B cell (primary cell): ENCODE measurements around the gene TOPAZ1. TPM values are rescaled to one million over a fixed set of nuclear protein-coding genes. Genes with fewer than 3 reads are reported as not detected.

Experiments used
- ATAC-seq: fragments of 200-7000 bp; cut with Tn5 transposase; one replicate; pipeline ENCODE4 v1.10.0; 2021; ENCODE audit warnings: low read depth, mild to moderate bottlenecking, moderate number of reproducible peaks, moderate library complexity
- CTCF ChIA-PET: fragments of 350-600 bp; sonication (Branson Sonifier 250); formaldehyde crosslinking; loops from one replicate; lab custom pipeline; 2021; ENCODE audit warnings: antibody characterized with exemption, inconsistent platforms; lab: Charles Lee
- POLR2A ChIA-PET: fragments of 350-600 bp; sonication (Branson Sonifier 250); formaldehyde crosslinking; loops from one replicate; lab custom pipeline; 2021; ENCODE audit warnings: antibody characterized with exemption; lab: Charles Lee
- DNase-seq: peaks from one replicate; pipeline ENCODE4 v3.0.0; 2013
- H2AFZ ChIP-seq: 2 replicates; pipeline ENCODE4 v1.6.1; 2012; ENCODE audit warnings: mild to moderate bottlenecking, low read depth, low read length; ENCODE audit not compliant: insufficient read depth, poor library complexity, severe bottlenecking
- H3K27ac ChIP-seq, 2 donors: 1 replicate in 1 of 2; 2 replicates in 1 of 2; pipeline ENCODE4 v1.5.1; 2012 to 2013; ENCODE audit warnings: low read length in 2 of 2, mild to moderate bottlenecking in 2 of 2, moderate library complexity in 1 of 2
- H3K27me3 ChIP-seq, 4 experiments: fragments of 200-600 bp in 1 of 4; sonication (generic) in 1 of 4; replicated peaks in 1 of 4; 1 replicate in 2 of 4; 2 replicates in 2 of 4; pipeline versions ENCODE4 v1.6.1 to v1.7.0; 2013 to 2016; ENCODE audit warnings: low read length in 3 of 4, mild to moderate bottlenecking in 2 of 4, mixed read lengths in 1 of 4, moderate library complexity in 1 of 4; ENCODE audit not compliant: insufficient read depth in 4 of 4, control insufficient read depth in 3 of 4; ENCODE audit errors: control extremely low read depth in 1 of 4
- H3K36me3 ChIP-seq, 2 experiments: replicated peaks in 1 of 2; 1 replicate in 1 of 2; 2 replicates in 1 of 2; pipeline versions ENCODE4 v1.6.1 to v1.7.1; 2013; ENCODE audit warnings: low read length in 1 of 2; ENCODE audit not compliant: insufficient read depth in 2 of 2, control insufficient read depth in 1 of 2; ENCODE audit errors: control extremely low read depth in 1 of 2, extremely low read depth in 1 of 2
- H3K4me1 ChIP-seq, 2 donors: fragments of 200-600 bp in 1 of 2; sonication (generic) in 1 of 2; 1 replicate in 1 of 2; 2 replicates in 1 of 2; pipeline versions ENCODE4 v1.5.1 to v1.6.1; 2013 to 2017; ENCODE audit warnings: low read length in 2 of 2; ENCODE audit not compliant: control insufficient read depth in 2 of 2, insufficient read depth in 2 of 2
- H3K4me2 ChIP-seq: replicated peaks from 2 replicates; pipeline ENCODE3; 2012; ENCODE audit warnings: mild to moderate bottlenecking, low read depth, low read length; ENCODE audit not compliant: poor library complexity, severe bottlenecking
- H3K4me3 ChIP-seq, 5 experiments: fragments of 200-600 bp in 1 of 5; sonication (generic) in 1 of 5; 1 replicate in 3 of 5; 2 replicates in 2 of 5; pipeline versions ENCODE4 v1.5.1 to v1.7.0; 2011 to 2016; ENCODE audit warnings: low read length in 4 of 5, mild to moderate bottlenecking in 4 of 5, low read depth in 2 of 5, control low read depth in 1 of 5, moderate library complexity in 1 of 5; ENCODE audit not compliant: insufficient read depth in 1 of 5; ENCODE audit errors: control extremely low read depth in 1 of 5, extremely low read depth in 1 of 5
- H3K79me2 ChIP-seq: fragments of 200-600 bp; sonication (generic); one replicate; pipeline ENCODE4 v1.6.0; 2016; ENCODE audit warnings: low read length; ENCODE audit not compliant: control insufficient read depth, insufficient read depth
- H3K9ac ChIP-seq: fragments of 200-600 bp; sonication (generic); 2 replicates; pipeline ENCODE4 v1.6.1; 2017; ENCODE audit warnings: mild to moderate bottlenecking, low read length, moderate library complexity
- H3K9me3 ChIP-seq, 3 donors: one replicate each; pipeline versions ENCODE4 v1.6.1 to v1.7.1; 2013; ENCODE audit warnings: low read length in 2 of 3; ENCODE audit not compliant: control insufficient read depth in 2 of 3, insufficient read depth in 1 of 3; ENCODE audit errors: control extremely low read depth in 1 of 3
- H4K20me1 ChIP-seq: 2 replicates; pipeline ENCODE4 v1.6.0; 2012; ENCODE audit warnings: mild to moderate bottlenecking, low read length; ENCODE audit not compliant: insufficient read depth, control insufficient read depth, poor library complexity, severe bottlenecking
- H3K27ac Mint-ChIP-seq: one replicate; pipeline ENCODE4 v1.8.0; 2021; ENCODE audit warnings: mixed read lengths
- H3K27me3 Mint-ChIP-seq: one replicate; pipeline ENCODE4 v1.8.0; 2021; ENCODE audit warnings: mixed read lengths
- H3K4me1 Mint-ChIP-seq: one replicate; pipeline ENCODE4 v1.8.0; 2021; ENCODE audit warnings: mixed read lengths
- H3K4me3 Mint-ChIP-seq: one replicate; pipeline ENCODE4 v1.8.0; 2021; ENCODE audit warnings: mixed read lengths
- H3K9me3 Mint-ChIP-seq: one replicate; pipeline ENCODE4 v1.8.0; 2022; ENCODE audit warnings: mixed read lengths; ENCODE audit not compliant: insufficient read depth
- CTCF ChIP-seq: fragments of 200-600 bp; IDR thresholded peaks from one replicate; pipeline ENCODE4 v1.8.0; 2022; ENCODE audit warnings: antibody characterized with exemption, mild to moderate bottlenecking
- EZH2 ChIP-seq: IDR thresholded peaks from 2 replicates; pipeline ENCODE4 v1.6.1; 2012; ENCODE audit warnings: borderline replicate concordance, low read depth, mild to moderate bottlenecking, moderate library complexity, low read length; ENCODE audit not compliant: insufficient read depth, poor library complexity, severe bottlenecking
- WGBS: methylation state at CpG from one replicate; pipeline ENCODE4 v1.1.5; 2013; ENCODE audit warnings: missing lambda C conversion rate; ENCODE audit not compliant: insufficient coverage; 5-methylcytosine and 5-hydroxymethylcytosine counted together
- intact Hi-C: fragments of 100-400 bp; cut with micrococcal nuclease; formaldehyde crosslinking; loops from one replicate; pipeline ENCODE4 v1.10.0; 2022
- polyA plus RNA-seq: library from polyadenylated mRNA; depleted of rRNA; stranded (reverse); fragments of >200 nt; gene quantifications from 2 replicates; pipeline ENCODE4 v1.2.3, GENCODE V29; 2012
- total RNA-seq, 2 donors: library from RNA; stranded (reverse); fragments of 120-200 nt in 1 of 2; gene quantifications; 1 replicate in 1 of 2; 2 replicates in 1 of 2; pipeline versions ENCODE4 v1.2.3 to v1.2.4, GENCODE V29; 2013 to 2022

TOPAZ1 gene
- total and polyA plus RNA-seq, 2 donors (not counting 1 experiment from before 2014, with no cell fraction given), result not detected

- H3K4me2 ChIP-seq, result no peak overlapping the region
- TF ChIP-seq CTCF, result no peak
- TF ChIP-seq EZH2, result no peak
- POLR2A ChIA-PET, result no interaction called here
- no peaks in the 10 kb centered on the region for H3K4me1 ChIP-seq
- H4K20me1 ChIP-seq, result no peaks in the 10 kb centered on the region
- no peak overlapping the region for H3K4me3 ChIP-seq
- peaks cover 11% of the 10 kb centered on the region for H3K27me3 Mint-ChIP-seq
- H3K27ac ChIP-seq, result no peak overlapping the region
- H3K79me2 ChIP-seq, result no peaks in the 10 kb centered on the region
- intact Hi-C loops, result loop anchor here (5.0 kb wide), 1 partner anchor 188 kb away; no protein-coding TSS in a partner anchor
- H2AFZ ChIP-seq, result no peak overlapping the region
- no peaks in the 10 kb centered on the region for H3K9me3 Mint-ChIP-seq
- no peak overlapping the region for H3K4me3 Mint-ChIP-seq
- H3K4me1 Mint-ChIP-seq, result no peaks in the 10 kb centered on the region
- no peaks in the 10 kb centered on the region for H3K27me3 ChIP-seq
- H3K9me3 ChIP-seq, result no peaks in the 10 kb centered on the region
- H3K27ac Mint-ChIP-seq, result no peak overlapping the region
- H3K9ac ChIP-seq, result no peak overlapping the region
- H3K36me3 ChIP-seq, result no peaks in the 10 kb centered on the region
- CTCF ChIA-PET, result interaction anchor here (1.2 to 3.8 kb wide), 6 partner anchors 11 to 590 kb away, joined by 3 to 27 read pairs (median 4); partner anchors contain the start of gene TCAIM
- DNase-seq (no peak), ATAC-seq (no peak)
Observed at GRCh38 chr3:44324584-44324983, 82.9 kb downstream of the TOPAZ1 start.

- Mint-ChIP-seq H3K27me3 (peaks cover 11% of the 10 kb centered on the region), H3K4me3 (no peak overlapping the region), H3K4me1 (no peaks in the 10 kb centered on the region), H3K27ac (no peak overlapping the region), H3K9me3 (no peaks in the 10 kb centered on the region)
- no peak overlapping the region for H3K4me3 ChIP-seq
- no peaks in the 10 kb centered on the region for H3K79me2 ChIP-seq
- TF ChIP-seq CTCF (no peak), EZH2 (no peak)
- CTCF ChIA-PET, result interaction anchor here (0.7 kb wide), 1 partner anchor 394 kb away, joined by 3 read pairs; no protein-coding TSS in a partner anchor
- no peak overlapping the region for H2AFZ ChIP-seq
- H3K36me3 ChIP-seq, result no peaks in the 10 kb centered on the region
- no peaks in the 10 kb centered on the region for H3K9me3 ChIP-seq
- no peak overlapping the region for H3K4me2 ChIP-seq
- H3K27me3 ChIP-seq, result no peaks in the 10 kb centered on the region
- POLR2A ChIA-PET, result no interaction called here
- no peak overlapping the region for H3K9ac ChIP-seq
- H3K27ac ChIP-seq, result no peak overlapping the region
- no peak for ATAC-seq
- H4K20me1 ChIP-seq, result no peaks in the 10 kb centered on the region
- DNase-seq, result no peak
- no peaks in the 10 kb centered on the region for H3K4me1 ChIP-seq
- WGBS, result no CpG with 5 or more reads among the region's 2 CpGs
- intact Hi-C loops, result no loop called here
Observed at GRCh38 chr3:44326019-44326418, 84.3 kb downstream of the TOPAZ1 start.
